ENCODE measurements around the gene RNF31.

The RNF31 gene

DNA sequence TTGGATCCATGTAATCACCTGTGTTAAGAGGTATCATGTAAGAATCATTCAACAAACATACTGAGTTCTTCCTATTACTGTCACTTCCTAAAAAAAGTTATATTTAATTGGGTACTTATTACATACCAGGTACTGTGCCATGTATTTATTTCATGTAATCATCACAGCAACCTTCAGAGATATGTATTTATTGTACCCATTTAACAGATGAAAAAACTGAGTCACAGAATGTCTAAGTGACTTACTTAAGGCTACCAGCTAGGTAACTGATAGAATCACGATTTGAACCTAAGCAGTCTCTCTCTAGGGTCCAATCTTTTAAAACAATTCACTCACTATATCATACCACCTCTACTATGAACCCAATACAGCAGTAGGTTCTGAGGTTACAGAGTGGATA lies 2.8 kb upstream of the RNF31 start:
- ATAC-seq, result no peak
- no peak for TF ChIP-seq ZNF70 (CRISPR knock-in tag; IDR thresholded peaks at IDR 0.05)
- TF ChIP-seq ISL1 (CRISPR knock-in tag; IDR thresholded peaks at IDR 0.05), result no peak
- no peak for TF ChIP-seq ESRRG (CRISPR knock-in tag; IDR thresholded peaks at IDR 0.05)

DNA sequence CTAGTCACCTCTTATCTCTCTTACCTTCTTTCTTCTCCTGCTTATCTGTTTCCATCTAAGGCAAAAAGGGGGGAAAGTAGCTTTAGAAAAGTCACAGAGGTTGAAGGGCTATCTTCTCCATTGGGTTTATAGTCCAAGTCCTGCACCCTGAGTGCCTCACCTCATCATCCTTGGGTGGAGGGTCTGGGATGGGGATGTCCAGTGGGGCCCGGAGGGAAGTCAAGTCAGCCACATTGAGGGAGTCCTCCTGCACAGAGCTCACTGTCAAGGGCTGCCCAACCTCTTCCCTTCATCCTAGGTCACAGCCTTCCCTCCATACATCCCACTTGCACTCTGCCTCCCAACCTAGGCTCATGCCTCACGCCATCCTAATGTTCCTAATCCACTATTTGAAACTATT lies 2.1 kb upstream of the RNF31 start:
- TF ChIP-seq, protein P1, sequence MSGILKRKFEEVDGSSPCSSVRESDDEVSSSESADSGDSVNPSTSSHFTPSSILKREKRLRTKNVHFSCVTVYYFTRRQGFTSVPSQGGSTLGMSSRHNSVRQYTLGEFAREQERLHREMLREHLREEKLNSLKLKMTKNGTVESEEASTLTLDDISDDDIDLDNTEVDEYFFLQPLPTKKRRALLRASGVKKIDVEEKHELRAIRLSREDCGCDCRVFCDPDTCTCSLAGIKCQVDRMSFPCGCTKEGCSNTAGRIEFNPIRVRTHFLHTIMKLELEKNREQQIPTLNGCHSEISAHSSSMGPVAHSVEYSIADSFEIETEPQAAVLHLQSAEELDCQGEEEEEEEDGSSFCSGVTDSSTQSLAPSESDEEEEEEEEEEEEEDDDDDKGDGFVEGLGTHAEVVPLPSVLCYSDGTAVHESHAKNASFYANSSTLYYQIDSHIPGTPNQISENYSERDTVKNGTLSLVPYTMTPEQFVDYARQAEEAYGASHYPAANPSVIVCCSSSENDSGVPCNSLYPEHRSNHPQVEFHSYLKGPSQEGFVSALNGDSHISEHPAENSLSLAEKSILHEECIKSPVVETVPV (CRISPR knock-in tag; IDR thresholded peaks at IDR 0.05), result no peak
- TF ChIP-seq GLIS3 (CRISPR knock-in tag; IDR thresholded peaks at IDR 0.05) (no peak), TOX (CRISPR knock-in tag; IDR thresholded peaks at IDR 0.05; ENCODE audit: borderline replicate concordance) (no peak)
- ATAC-seq, result no peak

DNA sequence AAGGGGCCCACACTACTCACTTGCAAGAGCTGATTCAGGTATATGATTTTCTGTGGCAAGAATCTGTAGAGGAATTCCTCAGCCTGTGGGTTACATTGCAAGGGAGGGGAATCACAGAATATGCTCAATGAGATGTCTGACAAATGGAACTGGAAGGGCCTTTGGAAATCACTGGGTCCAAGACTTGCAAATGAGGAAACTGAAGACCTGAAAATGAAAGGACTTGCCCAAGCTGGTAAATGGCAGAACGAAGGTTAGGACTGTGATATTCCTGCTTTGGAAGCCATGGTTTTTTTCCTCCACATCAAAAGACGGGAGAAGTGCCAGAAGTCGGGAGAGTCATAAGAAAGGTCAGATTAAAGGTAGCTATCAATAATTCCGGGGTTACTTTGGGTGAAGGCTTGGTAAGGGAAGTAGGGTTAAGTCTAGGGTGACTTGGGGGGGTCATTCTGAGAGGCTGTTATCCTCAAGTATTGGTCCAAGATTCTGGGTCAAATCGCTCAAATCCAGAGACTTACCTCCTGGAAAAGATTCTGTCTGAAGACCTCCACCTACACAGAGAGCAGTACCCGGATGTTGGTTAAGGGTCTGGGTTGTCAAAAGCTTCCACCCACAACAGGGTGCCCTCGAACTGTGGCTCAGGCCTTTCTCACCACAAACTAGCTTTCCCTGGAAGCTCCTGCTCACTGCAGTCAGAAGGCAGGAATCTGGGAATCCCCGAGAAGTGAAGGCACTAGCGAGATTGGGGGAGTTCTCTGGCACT lies 1.4 kb upstream of the RNF31 start:
- TF ChIP-seq CSDC2 (CRISPR knock-in tag; IDR thresholded peaks at IDR 0.05) (no peak), RARB (CRISPR knock-in tag; IDR thresholded peaks at IDR 0.05) (no peak), PPARA (CRISPR knock-in tag; IDR thresholded peaks at IDR 0.05; ENCODE audit: borderline replicate concordance) (no peak), ZC3H10 (CRISPR knock-in tag; IDR thresholded peaks at IDR 0.05) (no peak)
- TF ChIP-seq, protein P2, sequence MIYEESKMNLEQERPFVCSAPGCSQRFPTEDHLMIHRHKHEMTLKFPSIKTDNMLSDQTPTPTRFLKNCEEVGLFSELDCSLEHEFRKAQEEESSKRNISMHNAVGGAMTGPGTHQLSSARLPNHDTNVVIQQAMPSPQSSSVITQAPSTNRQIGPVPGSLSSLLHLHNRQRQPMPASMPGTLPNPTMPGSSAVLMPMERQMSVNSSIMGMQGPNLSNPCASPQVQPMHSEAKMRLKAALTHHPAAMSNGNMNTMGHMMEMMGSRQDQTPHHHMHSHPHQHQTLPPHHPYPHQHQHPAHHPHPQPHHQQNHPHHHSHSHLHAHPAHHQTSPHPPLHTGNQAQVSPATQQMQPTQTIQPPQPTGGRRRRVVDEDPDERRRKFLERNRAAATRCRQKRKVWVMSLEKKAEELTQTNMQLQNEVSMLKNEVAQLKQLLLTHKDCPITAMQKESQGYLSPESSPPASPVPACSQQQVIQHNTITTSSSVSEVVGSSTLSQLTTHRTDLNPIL (CRISPR knock-in tag; IDR thresholded peaks at IDR 0.05; ENCODE audit: low read depth), result no peak
- no peak; the same call in 2 of the 3 replicates for ATAC-seq

DNA sequence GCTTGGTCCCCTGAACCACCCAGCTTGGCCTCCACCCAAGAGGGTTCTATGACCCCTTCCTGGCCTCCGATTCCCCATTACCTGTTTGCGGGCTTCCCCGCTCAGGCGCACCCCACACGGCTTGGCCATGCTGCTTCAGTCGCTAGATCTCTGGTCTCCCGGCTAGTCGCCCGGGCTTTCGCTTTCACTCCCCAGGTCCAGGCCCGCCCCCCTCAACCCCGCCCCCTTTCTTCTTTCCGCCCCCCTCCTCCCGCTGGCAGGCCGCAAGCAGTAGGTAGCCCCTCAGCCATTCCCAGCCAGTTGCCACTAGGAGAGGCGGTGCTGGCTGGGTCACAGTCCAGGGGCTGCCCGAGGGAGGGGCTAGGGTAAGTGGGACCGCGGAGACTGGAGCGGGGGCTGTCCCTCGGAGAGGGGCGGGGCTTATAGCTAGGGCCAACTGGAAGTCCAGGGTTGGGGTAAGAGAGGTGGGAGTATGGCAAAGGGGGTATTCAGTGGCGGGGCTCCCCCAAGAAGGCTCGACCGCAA lies 783 bp upstream of the RNF31 start, which contains the start of gene PSME2:
PSME2 (minus strand) TSS at position 158 of the 525 bp plus-strand sequence; CDS start at position 129, 29 bp downstream.
- peak; percentile 84 for ATAC-seq
- TF ChIP-seq GLIS3 (CRISPR knock-in tag; IDR thresholded peaks at IDR 0.05) (no peak), PPARA (CRISPR knock-in tag; IDR thresholded peaks at IDR 0.05; ENCODE audit: borderline replicate concordance) (no peak), TCF4 (CRISPR knock-in tag; IDR thresholded peaks at IDR 0.05; ENCODE audit: borderline replicate concordance) (no peak), ARNTL (CRISPR knock-in tag; IDR thresholded peaks at IDR 0.05; ENCODE audit: borderline replicate concordance, low read depth) (no peak)
- TF ChIP-seq, protein P3, sequence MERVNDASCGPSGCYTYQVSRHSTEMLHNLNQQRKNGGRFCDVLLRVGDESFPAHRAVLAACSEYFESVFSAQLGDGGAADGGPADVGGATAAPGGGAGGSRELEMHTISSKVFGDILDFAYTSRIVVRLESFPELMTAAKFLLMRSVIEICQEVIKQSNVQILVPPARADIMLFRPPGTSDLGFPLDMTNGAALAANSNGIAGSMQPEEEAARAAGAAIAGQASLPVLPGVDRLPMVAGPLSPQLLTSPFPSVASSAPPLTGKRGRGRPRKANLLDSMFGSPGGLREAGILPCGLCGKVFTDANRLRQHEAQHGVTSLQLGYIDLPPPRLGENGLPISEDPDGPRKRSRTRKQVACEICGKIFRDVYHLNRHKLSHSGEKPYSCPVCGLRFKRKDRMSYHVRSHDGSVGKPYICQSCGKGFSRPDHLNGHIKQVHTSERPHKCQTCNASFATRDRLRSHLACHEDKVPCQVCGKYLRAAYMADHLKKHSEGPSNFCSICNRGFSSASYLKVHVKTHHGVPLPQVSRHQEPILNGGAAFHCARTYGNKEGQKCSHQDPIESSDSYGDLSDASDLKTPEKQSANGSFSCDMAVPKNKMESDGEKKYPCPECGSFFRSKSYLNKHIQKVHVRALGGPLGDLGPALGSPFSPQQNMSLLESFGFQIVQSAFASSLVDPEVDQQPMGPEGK (CRISPR knock-in tag; IDR thresholded peaks at IDR 0.05; ENCODE audit: borderline replicate concordance), result no peak
- TF ChIP-seq, protein P1 (CRISPR knock-in tag; IDR thresholded peaks at IDR 0.05), result no peak
- TF ChIP-seq, protein P4, sequence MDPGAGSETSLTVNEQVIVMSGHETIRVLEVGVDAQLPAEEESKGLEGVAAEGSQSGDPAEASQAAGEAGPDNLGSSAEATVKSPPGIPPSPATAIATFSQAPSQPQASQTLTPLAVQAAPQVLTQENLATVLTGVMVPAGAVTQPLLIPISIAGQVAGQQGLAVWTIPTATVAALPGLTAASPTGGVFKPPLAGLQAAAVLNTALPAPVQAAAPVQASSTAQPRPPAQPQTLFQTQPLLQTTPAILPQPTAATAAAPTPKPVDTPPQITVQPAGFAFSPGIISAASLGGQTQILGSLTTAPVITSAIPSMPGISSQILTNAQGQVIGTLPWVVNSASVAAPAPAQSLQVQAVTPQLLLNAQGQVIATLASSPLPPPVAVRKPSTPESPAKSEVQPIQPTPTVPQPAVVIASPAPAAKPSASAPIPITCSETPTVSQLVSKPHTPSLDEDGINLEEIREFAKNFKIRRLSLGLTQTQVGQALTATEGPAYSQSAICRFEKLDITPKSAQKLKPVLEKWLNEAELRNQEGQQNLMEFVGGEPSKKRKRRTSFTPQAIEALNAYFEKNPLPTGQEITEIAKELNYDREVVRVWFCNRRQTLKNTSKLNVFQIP (CRISPR knock-in tag; IDR thresholded peaks at IDR 0.05; ENCODE audit: borderline replicate concordance, low read depth), result no peak

DNA sequence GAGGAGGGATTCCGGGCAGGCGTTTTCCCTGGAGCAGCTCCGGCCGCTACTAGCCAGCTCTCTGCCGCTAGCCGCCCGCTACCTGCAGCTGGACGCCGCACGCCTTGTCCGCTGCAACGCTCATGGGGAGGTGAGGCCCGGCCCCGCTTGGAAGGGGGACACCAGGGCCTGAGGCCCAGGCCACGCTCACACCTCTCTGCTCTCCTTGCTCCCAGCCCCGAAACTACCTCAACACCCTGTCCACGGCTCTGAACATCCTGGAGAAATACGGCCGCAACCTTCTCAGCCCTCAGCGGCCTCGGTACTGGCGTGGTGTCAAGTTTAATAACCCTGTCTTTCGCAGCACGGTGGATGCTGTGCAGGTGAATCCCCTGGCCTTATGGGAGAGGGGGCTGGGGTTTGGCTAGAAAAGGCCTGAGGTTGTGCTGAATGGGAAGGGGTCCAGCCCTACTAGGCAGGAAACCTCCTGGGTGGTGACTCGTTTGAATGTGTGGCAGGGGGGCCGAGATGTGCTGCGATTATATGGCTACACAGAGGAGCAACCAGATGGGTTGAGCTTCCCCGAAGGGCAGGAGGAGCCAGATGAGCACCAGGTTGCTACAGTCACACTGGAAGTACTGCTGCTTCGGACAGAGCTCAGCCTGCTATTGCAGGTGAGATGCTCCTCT lies 597 bp downstream of the RNF31 start:
- ATAC-seq, result no peak; the same call in 2 of the 3 replicates
- TF ChIP-seq, protein P5, sequence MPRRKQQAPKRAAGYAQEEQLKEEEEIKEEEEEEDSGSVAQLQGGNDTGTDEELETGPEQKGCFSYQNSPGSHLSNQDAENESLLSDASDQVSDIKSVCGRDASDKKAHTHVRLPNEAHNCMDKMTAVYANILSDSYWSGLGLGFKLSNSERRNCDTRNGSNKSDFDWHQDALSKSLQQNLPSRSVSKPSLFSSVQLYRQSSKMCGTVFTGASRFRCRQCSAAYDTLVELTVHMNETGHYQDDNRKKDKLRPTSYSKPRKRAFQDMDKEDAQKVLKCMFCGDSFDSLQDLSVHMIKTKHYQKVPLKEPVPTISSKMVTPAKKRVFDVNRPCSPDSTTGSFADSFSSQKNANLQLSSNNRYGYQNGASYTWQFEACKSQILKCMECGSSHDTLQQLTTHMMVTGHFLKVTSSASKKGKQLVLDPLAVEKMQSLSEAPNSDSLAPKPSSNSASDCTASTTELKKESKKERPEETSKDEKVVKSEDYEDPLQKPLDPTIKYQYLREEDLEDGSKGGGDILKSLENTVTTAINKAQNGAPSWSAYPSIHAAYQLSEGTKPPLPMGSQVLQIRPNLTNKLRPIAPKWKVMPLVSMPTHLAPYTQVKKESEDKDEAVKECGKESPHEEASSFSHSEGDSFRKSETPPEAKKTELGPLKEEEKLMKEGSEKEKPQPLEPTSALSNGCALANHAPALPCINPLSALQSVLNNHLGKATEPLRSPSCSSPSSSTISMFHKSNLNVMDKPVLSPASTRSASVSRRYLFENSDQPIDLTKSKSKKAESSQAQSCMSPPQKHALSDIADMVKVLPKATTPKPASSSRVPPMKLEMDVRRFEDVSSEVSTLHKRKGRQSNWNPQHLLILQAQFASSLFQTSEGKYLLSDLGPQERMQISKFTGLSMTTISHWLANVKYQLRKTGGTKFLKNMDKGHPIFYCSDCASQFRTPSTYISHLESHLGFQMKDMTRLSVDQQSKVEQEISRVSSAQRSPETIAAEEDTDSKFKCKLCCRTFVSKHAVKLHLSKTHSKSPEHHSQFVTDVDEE (CRISPR knock-in tag; IDR thresholded peaks at IDR 0.05), result no peak
